Left ventricle myocardium inferior (tissue), 1 donor: ENCODE results near the gene WNT6. TPM values are rescaled to one million over a fixed set of nuclear protein-coding genes. Genes with fewer than 3 reads are reported as not detected.

Source experiments
- DNase-seq: peaks from one replicate; pipeline ENCODE4 v3.0.0-alpha.2; 2020
- H3K27ac ChIP-seq: fragments of 200-600 bp; replicated peaks from 2 replicates; pipeline ENCODE4 v1.8.0; 2021
- H3K27me3 ChIP-seq: fragments of 200-600 bp; 2 replicates; pipeline ENCODE4 v1.8.0; 2021; ENCODE audit warnings: low read depth
- H3K36me3 ChIP-seq: fragments of 200-600 bp; 2 replicates; pipeline ENCODE4 v1.8.0; 2021
- H3K4me1 ChIP-seq: fragments of 200-600 bp; 2 replicates; pipeline ENCODE4 v1.8.0; 2021
- H3K4me3 ChIP-seq: fragments of 200-600 bp; 2 replicates; pipeline ENCODE4 v1.8.0; 2021; ENCODE audit warnings: mild to moderate bottlenecking, moderate library complexity
- H3K9me3 ChIP-seq: fragments of 200-600 bp; replicated peaks from 2 replicates; pipeline ENCODE4 v1.8.0; 2021
- CTCF ChIP-seq: fragments of 200-600 bp; IDR thresholded peaks from 2 replicates; pipeline ENCODE4 v1.8.0; 2021; ENCODE audit warnings: antibody characterized with exemption, mild to moderate bottlenecking, borderline replicate concordance
- intact Hi-C: fragments of 100-400 bp; cut with micrococcal nuclease; formaldehyde crosslinking; loops from one replicate; pipeline ENCODE4 v1.11.0; 2022
- total RNA-seq: library from RNA; stranded (reverse); fragmentation: NEBNext Ultra II Directional; extraction: Animal tissue kit (Norgen Biotek cat#: 25700); gene quantifications from one replicate; pipeline ENCODE4 v1.2.1, GENCODE V29; 2021
- donor health status: DM: no; HTN: yes; CAD: no; lungs with severe emphysema.

Gene WNT6
- total RNA-seq, 1 donor from 2014 or later: 1.0 TPM

- intact Hi-C loops: no loop called here
- Histone ChIP-seq H3K9me3 (no peaks in the 10 kb centered on the region), H3K4me3 (no peak overlapping the region), H3K36me3 (peaks cover 33% of the 10 kb centered on the region), H3K27ac (no peak overlapping the region), H3K27me3 (no peaks in the 10 kb centered on the region), H3K4me1 (no peaks in the 10 kb centered on the region)
- TF ChIP-seq CTCF: no peak
- no peak for DNase-seq
Observed at GRCh38 chr2:218819093-218819492, 40.5 kb upstream of the WNT6 start.

GRCh38 chr2:218820746-218821369, 38.7 kb upstream of the WNT6 start:
- H3K36me3 ChIP-seq: peaks cover 17% of the 10 kb centered on the region
- intact Hi-C loops: no loop called here
- H3K27ac ChIP-seq: no peak overlapping the region
- H3K27me3 ChIP-seq: no peaks in the 10 kb centered on the region
- no peaks in the 10 kb centered on the region for H3K4me1 ChIP-seq
- no peaks in the 10 kb centered on the region for H3K9me3 ChIP-seq
- no peak for TF ChIP-seq CTCF
- no peak overlapping the region for H3K4me3 ChIP-seq
- DNase-seq: no peak

GRCh38 chr2:218821605-218822211, 37.9 kb upstream of the WNT6 start:
- Histone ChIP-seq H3K4me1 (no peaks in the 10 kb centered on the region), H3K4me3 (no peak overlapping the region), H3K36me3 (peaks cover 9% of the 10 kb centered on the region), H3K27ac (no peak overlapping the region), H3K27me3 (no peaks in the 10 kb centered on the region), H3K9me3 (no peaks in the 10 kb centered on the region)
- TF ChIP-seq CTCF: no peak
- DNase-seq: no peak
- intact Hi-C loops: no loop called here

- no peak for TF ChIP-seq CTCF
- intact Hi-C loops: no loop called here
- H3K4me3 ChIP-seq: no peak overlapping the region
- H3K36me3 ChIP-seq: peaks cover 9% of the 10 kb centered on the region
- no peaks in the 10 kb centered on the region for H3K4me1 ChIP-seq
- peaks cover 5% of the 10 kb centered on the region for H3K27me3 ChIP-seq
- no peak for DNase-seq
- H3K27ac ChIP-seq: no peak overlapping the region
- no peaks in the 10 kb centered on the region for H3K9me3 ChIP-seq
Observed at GRCh38 chr2:218822622-218823021, 37.0 kb upstream of the WNT6 start.

- TF ChIP-seq CTCF: no peak
- intact Hi-C loops: no loop called here
- H3K4me1 ChIP-seq: no peaks in the 10 kb centered on the region
- DNase-seq: no peak
- peaks cover 12% of the 10 kb centered on the region for H3K27me3 ChIP-seq
- peaks cover 9% of the 10 kb centered on the region for H3K36me3 ChIP-seq
- H3K27ac ChIP-seq: no peak overlapping the region
- no peak overlapping the region for H3K4me3 ChIP-seq
- H3K9me3 ChIP-seq: no peaks in the 10 kb centered on the region
Observed at GRCh38 chr2:218823196-218823855, 36.3 kb upstream of the WNT6 start.
